ENCODE results near the gene MRPL51. TPM values are rescaled to one million over a fixed set of nuclear protein-coding genes. Genes with fewer than 3 reads are reported as not detected.

MRPL51 gene
- total RNA-seq, 1 donor from 2014 or later: 134 TPM

DNA sequence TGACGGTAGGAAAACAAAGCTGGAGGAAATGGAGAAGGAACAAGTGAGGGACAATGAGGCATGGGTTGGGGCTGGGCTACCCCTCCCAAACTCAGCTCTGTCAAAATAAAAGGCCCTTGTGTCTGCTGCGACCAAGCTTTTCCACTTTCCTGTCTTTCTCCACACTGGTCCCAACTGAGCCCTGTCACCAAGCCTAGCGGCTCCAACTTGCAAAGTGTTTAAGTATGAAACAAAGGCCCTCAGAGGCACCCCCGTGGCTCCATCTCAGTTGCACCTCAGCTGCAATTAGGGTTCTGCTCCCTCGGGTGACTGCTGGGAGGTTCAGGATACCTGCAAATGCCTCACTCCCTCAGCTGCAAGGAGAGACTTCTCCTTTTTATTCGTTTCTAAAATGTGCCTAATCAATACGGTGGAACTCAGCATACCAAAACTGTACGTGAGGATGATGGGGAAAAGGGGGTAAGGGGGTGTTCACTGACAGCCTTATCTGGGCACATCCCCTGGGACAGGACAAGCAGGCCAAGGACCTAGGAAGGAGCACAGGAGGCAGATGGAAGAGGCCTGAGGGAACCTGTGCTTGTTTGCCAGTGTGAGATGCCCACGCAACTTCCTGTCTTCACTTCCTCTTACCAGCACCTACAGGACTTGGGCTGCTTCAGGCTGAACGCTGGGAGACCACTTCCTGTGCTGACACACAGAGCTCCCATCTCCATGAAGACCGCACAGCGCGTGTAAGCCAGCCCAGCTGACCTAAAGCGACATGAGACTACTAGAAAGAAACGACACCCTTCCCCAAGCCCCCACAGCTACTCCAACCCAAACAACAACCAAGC is 31.4 kb downstream of the MRPL51 start:
- DNase-seq (ENCODE audit: low spot score): peak; percentile 72

DNA sequence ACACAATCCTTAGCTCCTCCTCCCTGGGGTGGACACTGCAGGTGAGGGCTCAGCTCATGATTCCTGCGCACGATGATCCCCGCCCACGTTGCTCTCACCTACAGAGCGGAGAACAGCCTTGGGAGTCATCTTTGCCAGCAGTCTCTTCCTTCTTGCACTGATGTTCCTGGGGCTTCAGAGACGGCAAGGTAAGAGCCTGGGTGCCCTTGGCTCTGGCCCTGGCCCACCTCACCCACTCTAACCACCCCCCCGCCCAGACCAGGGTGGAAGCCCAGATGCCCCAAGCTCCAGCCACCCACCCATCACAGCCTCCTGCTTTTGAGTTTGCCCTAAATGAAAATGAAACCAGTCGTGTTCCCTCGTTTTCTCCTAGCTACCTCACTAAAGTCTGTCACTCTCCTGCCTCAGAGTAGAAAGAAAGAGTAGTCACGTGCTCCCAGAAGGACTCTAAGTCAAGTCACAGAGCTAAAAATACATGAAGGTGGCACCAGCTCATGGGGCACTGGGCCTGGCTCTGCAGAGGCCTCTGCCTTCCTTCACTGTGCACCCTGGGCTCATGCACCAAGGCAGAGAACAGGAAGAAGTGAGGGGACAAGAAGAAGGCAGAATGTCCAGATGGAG is 32.2 kb downstream of the MRPL51 start:
- no peak for DNase-seq (ENCODE audit: low spot score)

DNA sequence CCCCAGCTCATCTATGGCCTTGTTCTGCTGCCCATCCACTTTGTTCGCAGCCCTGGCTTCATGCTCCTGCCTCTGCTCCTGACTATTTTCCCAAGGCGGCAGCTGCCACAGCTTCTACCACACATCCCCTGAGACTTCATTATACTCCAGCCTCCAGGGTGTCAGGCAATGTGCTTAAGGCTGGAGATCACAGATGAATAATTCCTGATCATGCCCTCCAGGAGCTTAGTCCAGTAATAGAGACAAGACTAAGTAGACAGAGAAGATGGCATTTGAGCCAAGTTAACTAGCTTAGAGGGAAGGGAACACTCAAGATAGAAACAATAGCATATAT is 34.1 kb downstream of the MRPL51 start:
- DNase-seq (ENCODE audit: low spot score): no peak

DNA sequence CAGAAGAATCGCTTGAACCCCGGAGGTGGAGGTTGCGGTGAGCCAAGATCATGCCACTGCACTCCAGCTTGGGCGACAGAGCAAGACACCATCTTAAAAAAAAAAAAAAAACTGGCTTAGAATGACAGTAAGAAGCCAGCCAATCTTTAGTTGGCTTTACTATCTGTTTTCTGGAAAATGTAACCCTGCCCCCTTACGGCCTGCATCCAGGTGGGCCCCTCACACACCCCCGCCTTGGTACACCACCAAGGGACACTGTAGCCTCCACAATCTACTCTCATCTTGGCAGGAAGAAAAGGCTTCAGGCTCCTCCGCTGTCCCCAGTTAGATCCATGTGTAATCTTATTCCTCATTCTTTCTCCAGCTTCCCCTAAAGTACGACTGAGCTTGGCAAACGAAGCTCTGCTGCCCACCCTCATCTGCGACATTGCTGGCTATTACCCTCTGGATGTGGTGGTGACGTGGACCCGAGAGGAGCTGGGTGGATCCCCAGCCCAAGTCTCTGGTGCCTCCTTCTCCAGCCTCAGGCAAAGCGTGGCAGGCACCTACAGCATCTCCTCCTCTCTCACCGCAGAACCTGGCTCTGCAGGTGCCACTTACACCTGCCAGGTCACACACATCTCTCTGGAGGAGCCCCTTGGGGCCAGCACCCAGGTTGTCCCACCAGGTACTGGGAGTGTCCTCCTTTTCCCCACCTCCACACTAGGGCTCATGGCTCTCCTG is 34.6 kb downstream of the MRPL51 start:
- no peak for DNase-seq (ENCODE audit: low spot score)

DNA sequence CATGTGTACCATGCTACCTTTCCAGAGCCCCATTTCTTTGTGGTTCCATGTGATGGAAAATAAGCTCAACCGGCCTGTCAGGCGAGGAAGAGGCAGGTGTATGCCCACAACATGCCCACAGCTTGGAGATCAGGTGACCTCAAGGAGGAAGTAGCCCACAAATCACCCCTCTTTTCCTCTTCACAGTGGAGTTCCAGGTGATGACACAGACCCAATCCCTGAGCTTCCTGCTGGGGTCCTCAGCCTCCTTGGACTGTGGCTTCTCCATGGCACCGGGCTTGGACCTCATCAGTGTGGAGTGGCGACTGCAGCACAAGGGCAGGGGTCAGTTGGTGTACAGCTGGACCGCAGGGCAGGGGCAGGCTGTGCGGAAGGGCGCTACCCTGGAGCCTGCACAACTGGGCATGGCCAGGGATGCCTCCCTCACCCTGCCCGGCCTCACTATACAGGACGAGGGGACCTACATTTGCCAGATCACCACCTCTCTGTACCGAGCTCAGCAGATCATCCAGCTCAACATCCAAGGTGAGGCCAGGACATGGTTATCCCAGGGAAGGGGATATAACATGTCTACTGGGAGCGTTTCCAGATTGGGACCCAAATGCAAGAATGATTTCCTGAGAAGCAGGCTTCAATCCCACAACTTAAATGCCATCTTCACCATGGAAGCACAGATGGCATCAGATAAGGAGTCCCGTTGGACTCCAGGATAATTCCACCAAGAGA is 35.7 kb downstream of the MRPL51 start:
- no peak for DNase-seq (ENCODE audit: low spot score)

DNA sequence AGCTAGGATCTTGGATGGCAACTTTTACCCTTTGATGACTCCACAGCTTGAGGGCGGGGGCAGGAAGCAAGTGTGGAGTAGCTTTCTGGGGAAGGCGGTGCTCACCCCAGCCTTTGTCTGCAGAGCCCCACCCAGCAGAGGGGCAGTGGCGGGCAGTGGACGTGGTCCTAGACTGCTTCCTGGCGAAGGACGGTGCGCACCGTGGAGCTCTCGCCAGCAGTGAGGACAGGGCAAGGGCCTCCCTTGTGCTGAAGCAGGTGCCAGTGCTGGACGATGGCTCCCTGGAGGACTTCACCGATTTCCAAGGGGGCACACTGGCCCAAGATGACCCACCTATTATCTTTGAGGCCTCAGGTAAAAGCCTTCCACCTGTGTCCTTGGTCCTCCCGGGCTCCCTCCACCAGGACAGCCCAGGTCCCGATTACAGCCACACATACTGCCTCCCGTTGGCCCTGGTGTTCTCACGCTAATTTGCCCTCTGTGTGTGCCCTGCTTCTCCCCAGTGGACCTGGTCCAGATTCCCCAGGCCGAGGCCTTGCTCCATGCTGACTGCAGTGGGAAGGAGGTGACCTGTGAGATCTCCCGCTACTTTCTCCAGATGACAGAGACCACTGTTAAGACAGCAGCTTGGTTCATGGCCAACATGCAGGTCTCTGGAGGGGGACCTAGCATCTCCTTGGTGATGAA is 40.0 kb downstream of the MRPL51 start:
- DNase-seq (ENCODE audit: low spot score): peak; percentile 32

DNA sequence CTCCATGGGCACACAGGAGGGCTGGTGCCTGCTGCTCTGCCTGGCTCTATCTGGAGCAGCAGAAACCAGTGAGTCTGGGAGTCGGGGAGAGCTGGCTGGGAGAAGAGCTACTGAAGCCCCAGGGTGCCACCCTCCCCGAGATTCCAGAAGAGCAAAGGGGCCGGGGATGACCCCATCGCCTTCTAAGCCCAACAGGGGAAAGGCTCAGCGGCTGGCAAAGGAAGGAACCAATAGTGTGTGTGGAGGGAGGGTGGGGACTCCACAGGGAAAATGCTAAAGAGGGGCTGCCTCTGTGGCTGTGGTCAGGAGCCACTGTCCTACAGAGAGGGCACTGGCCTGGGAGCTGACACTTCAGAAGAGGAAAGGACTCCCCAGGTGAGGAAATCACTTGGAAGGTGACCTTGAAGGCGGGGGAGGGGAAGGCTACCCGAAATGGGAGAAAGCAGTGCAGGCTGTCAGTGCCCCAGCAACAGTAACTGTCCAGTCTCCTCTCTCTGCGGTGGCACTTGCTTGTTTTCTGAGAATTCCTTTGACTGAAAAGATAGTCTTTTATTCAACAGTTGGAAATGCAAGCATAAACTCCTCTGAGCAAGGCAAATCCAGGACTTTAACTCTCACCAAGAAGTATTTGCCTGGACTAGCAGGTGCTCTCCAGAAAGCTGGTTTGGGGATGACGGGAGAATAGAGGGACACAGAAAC is 40.7 kb downstream of the MRPL51 start:
- peak; percentile 29 for DNase-seq (ENCODE audit: low spot score)

DNA sequence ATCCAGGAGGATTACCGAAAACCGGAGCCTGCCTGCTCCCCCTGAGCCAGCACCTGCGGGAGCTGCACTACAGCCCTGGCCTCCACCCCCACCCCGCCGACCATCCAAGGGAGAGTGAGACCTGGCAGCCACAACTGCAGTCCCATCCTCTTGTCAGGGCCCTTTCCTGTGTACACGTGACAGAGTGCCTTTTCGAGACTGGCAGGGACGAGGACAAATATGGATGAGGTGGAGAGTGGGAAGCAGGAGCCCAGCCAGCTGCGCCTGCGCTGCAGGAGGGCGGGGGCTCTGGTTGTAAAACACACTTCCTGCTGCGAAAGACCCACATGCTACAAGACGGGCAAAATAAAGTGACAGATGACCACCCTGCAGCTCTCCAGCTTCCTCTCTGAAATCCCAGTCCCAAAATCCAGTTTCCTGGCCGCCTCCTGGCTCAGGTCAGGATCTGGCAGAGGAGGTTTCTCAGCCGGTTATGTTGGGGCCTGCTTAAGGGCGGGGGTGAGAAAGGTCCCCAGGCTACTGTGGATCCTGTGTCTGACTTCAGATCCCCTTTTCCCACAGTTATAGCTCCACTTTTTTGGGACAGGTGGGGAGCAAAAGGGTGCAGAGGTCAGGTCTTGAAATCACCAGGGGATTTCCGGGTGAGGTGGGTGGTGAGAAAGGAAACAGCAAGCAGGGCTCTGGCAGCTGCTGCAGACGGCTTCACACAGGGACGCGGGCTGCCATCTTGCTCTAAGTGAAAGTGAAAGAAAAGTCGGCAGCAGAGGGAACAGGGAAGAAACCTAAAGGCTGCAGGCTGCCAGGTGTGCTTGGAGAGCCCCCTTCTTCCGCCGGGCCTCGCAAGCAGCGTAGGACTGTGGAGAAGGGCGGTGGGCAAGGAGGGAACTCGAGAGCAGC is 41.5 kb downstream of the MRPL51 start, which contains the start of gene TAPBPL:
TSS of gene TAPBPL (plus strand) at position 695 of the 897 bp plus-strand sequence. CDS start 207 bp downstream, outside the sequence.
- DNase-seq (ENCODE audit: low spot score): peak; percentile 89

DNA sequence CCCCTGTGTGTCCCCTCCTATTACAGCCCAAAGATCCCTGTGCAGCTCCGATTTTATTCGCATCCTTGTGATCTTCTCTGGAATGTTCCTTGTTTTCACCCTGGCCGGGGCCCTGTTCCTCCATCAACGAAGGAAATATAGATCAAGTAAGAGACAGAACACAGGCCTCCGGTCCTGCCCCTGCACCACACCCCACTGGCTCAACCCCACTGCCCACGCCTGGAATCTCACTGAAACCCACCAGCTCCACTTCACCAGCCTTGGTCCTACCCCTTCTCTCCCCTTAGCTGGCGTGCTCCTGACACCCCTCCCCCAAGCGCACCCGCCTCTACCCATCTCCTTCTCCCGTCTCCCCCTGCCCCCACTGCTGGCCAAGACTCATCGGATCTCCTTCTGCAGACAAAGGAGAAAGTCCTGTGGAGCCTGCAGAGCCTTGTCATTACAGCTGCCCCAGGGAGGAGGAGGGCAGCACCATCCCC is 42.2 kb downstream of the MRPL51 start:
- no peak for DNase-seq (ENCODE audit: low spot score)

DNA sequence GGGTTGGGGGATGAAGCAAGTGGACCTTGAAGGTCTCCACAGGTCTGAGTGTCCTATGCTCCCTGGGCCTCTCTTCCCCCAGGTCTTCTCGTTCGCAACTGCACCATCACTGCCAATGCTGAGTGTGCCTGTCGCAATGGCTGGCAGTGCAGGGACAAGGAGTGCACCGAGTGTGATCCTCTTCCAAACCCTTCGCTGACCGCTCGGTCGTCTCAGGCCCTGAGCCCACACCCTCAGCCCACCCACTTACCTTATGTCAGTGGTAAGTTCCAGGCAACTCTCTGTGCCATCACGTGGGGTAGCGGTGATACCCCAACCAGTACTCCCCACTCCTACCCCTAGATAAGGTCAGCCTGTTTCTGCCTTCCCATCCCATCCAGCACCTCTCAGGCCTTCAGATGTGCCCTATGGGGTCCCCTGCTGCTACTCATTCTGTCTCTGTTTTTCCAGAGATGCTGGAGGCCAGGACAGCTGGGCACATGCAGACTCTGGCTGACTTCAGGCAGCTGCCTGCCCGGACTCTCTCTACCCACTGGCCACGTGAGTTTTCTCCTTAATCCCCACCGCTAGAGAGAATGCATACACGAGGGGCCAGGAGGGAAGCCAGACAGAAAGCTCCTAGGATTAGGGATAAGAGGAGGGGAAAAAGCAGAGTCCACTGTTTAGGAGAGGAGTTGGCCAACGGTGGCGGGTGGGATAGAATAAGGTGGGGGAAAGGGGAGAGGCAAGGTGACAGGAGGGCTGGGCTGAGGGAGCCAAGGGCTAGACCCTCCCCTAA is 42.8 kb downstream of the MRPL51 start:
- no peak for DNase-seq (ENCODE audit: low spot score)

DNA sequence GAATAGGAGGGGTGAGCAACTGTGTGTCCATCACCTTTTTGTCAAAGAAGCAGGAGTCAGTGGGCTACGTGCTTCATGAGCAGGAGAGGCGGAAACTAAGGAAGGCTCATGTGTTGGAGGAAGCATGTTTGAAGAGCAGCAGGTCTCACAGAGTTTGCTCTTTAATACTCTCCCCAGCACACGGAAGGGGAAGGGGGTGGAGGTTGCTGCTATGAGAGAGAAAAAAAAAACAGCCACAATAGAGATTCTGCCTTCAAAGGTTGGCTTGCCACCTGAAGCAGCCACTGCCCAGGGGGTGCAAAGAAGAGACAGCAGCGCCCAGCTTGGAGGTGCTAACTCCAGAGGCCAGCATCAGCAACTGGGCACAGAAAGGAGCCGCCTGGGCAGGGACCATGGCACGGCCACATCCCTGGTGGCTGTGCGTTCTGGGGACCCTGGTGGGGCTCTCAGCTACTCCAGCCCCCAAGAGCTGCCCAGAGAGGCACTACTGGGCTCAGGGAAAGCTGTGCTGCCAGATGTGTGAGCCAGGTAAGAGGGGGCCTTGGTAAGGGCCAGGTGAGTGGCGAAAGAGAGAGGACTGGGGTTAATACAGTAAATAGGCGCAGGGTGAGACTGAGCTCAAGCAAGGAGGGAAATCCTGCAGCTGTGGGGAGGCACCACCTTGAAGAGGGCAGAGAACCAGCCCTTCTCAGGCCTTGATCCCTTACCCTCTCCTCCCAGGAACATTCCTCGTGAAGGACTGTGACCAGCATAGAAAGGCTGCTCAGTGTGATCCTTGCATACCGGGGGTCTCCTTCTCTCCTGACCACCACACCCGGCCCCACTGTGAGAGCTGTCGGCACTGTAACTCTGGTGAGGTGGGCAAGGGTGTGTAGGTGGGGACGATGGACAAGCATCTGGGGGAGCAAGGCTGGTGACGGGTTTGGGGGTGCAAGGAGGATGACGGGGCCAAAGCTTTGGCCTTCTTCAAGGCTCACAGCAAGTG is 48.1 kb downstream of the MRPL51 start, which contains the start of gene CD27:
TSS of gene CD27 (plus strand) at position 252 of the 985 bp plus-strand sequence. CDS start at position 393, 141 bp downstream.
- no peak for DNase-seq (ENCODE audit: low spot score)

DNA sequence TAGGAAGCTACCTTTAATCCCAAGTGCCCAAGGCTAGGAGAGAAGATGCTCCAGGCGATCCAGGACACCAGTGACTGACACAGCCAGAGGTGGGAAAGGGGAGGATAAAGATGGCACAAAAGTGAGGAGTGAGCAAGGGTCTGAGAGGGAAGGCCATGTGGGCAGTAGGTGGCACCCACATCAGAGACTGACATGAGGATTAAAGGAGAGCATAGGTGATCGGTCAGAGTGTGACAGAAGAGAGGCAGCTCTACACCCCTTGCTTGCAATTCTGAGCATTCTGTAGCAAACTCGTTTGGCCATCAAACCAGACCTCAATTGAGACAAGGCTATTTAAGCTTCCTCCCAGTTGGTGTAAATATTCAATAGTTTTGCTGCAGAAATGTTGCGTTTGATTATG is 49.0 kb downstream of the MRPL51 start:
- no peak for DNase-seq (ENCODE audit: low spot score)

DNA sequence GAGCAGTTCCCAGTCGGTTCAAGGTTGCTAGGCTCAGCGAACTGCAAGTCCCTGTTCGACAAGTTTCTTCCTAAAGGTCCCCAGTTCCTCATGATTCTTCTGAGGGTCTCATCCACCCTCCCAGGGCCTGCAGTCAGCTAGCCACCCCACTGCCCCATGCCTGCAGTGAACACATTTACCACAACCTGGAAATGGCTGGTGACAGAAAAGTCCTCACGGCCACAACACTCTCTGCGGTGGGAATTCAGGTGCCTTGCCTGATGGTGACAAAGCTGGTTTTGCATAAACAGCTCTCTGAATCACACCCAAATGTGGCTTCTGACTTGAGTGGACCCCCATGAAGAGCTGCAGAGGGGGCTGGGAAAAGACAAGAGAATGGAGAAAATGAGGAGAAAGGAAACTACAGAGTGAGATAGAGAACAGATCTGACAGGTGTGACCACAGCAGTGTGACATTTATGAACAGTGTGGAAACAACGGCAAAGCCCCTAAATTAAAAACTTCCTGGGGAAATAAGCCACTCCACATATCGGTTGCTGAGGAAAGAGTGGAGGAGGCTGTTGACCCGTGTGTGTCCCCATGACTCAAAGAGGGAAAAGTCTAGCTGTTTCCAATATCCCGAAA is 49.6 kb downstream of the MRPL51 start:
- no peak for DNase-seq (ENCODE audit: low spot score)

DNA sequence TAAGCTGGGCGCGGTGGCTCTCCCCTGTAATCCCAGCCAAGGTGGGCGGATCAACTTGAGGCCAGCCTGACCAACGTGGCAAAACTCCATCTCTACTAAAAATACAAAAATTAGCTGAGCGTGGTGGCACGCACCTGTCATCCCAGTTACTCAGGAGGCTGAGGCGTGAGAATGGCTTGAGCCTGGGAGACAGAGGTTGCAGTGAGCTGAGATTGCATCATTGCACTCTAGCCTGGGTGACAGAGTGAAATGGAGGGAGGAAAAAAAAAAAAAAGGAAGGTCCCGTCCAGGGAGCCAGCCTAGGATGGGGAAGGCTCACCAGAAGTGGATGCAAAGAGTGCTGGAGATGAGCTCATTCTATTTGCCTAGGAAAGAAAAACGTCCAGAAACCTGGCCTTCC is 50.2 kb downstream of the MRPL51 start:
- no peak for DNase-seq (ENCODE audit: low spot score)
